Colonic mucosa (tissue), 4 donors: ENCODE results near the gene GNG2. TPM values are rescaled to one million over a fixed set of nuclear protein-coding genes. Genes with fewer than 3 reads are reported as not detected.

Experiments used
- DNase-seq: peaks from one replicate; pipeline ENCODE4 v3.0.0-alpha.2; 2020
- H3K27ac ChIP-seq: fragments of 200-600 bp; one replicate; pipeline ENCODE4 v1.8.0; 2021
- H3K27me3 ChIP-seq: fragments of 200-600 bp; one replicate; pipeline ENCODE4 v1.8.0; 2021
- H3K36me3 ChIP-seq: fragments of 200-600 bp; one replicate; pipeline ENCODE4 v1.8.0; 2021
- H3K4me1 ChIP-seq: fragments of 200-600 bp; one replicate; pipeline ENCODE4 v1.8.0; 2021; ENCODE audit warnings: mild to moderate bottlenecking
- H3K4me3 ChIP-seq: fragments of 200-600 bp; one replicate; pipeline ENCODE4 v1.8.0; 2021
- H3K9ac ChIP-seq, 2 donors: one replicate each; pipeline ENCODE4 v1.7.0; 2013; ENCODE audit warnings: control low read depth in 2 of 2, low read depth in 2 of 2, low read length in 2 of 2
- H3K9me3 ChIP-seq: fragments of 200-600 bp; one replicate; pipeline ENCODE4 v1.8.0; 2021
- CTCF ChIP-seq: fragments of 200-600 bp; IDR thresholded peaks from one replicate; pipeline ENCODE4 v1.8.0; 2022; ENCODE audit warnings: antibody characterized with exemption, mild to moderate bottlenecking
- intact Hi-C: fragments of 100-400 bp; cut with DNase I; formaldehyde crosslinking; loops from one replicate; pipeline ENCODE4 v1.14.1; 2022
- total RNA-seq, 2 donors: library from RNA; stranded (reverse); fragmentation: NEBNext Ultra II Directional in 1 of 2; extraction: Animal tissue kit (Norgen Biotek cat#: 25700) in 1 of 2; gene quantifications; one replicate each; pipeline ENCODE4 v1.2.1, GENCODE V29; 2021
- donor health status: healthy.
- donor health status: DM: no; HTN: no; CAD: no.
- donor health status: DM: no; HTN: no; CAD: no.

Gene GNG2
- total RNA-seq, 2 donors from 2014 or later: 4.9 to 18.2 TPM

DNA sequence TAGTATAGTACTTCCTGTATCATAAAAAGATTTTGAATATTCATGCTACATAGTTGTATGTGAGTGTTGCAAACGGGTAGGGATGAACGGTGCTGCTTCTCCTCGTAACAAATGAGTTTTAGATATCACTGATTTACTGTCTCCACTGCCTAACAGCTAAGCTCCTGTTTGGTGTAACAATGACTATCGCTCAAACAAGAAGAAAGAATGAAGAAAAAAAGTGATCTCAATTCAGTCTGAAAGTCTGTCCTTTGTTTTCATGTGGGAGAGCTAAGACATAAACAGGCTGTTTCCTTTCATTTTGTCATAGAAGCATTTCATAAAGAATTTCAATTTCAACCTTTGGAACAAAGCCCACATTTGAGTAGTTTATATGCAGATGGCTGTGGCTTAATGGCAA, 102.9 kb downstream of the GNG2 start:
- Histone ChIP-seq H3K9me3 (no peaks in the 10 kb centered on the region), H3K27me3 (no peaks in the 10 kb centered on the region), H3K36me3 (no peaks in the 10 kb centered on the region), H3K4me3 (no peak overlapping the region), H3K9ac (no peak overlapping the region), H3K27ac (no peak overlapping the region), H3K4me1 (no peaks in the 10 kb centered on the region)
- TF ChIP-seq CTCF: no peak
- intact Hi-C loops: no loop called here
- DNase-seq: no peak

DNA sequence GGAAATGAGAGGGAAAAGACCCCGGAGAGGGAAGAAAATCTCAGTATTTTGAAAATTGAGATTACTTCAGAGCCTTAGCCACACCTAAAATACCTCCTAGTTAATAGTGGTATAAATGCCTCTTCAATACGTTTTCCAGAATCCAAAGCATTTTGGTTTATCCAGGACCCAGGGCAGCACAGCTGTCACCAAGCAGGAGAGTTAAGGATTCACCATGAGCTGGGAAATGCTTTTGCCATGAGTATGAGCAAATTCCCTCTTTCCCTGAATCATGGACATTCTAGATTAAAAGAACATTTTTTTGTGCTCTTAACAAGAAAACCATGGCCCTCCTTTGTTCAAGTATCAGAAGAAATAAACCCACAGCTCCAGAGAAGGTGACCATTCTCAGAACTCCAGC, 107.1 kb downstream of the GNG2 start:
- H3K9me3 ChIP-seq: no peaks in the 10 kb centered on the region
- intact Hi-C loops: no loop called here
- H3K36me3 ChIP-seq: no peaks in the 10 kb centered on the region
- H3K4me3 ChIP-seq: no peak overlapping the region
- no peaks in the 10 kb centered on the region for H3K4me1 ChIP-seq
- TF ChIP-seq CTCF: no peak
- H3K9ac ChIP-seq: no peak overlapping the region
- no peaks in the 10 kb centered on the region for H3K27me3 ChIP-seq
- H3K27ac ChIP-seq: no peak overlapping the region
- no peak for DNase-seq

DNA sequence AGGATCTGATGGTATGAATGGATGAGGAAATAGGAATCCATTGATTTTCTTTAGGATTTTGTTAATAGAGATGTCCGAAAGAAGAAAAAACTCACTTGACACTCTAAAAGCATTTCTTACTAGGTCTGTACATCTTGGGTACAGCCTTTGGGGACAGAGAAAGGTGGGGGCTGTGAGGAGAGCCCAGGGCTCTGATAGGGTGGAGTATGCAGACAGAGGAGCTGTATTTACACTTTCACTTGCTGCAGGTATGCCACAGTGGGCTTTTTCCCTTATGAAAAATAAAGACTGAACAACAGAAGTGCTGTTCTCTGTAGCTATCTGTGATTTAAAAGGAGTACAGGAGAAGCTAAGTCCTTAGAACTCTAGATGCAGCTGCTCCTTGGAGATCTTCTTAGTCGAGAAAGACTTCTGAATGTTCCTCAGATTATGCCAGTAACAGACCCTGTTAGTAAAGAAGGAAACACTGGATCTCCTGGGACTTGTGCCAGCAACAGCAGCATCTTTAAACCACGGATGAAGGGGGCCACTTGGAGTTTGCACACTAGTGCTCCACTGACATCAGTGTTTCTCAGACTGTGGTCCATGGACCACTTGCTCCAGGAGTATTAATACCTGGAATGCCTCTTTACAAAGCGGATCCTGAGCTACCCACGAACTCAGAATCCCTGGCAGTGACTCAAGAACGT, 109.6 kb downstream of the GNG2 start:
- TF ChIP-seq CTCF: no peak
- intact Hi-C loops: loop anchor here (10.0 kb wide), 1 partner anchor 185 kb away; no protein-coding TSS in a partner anchor

DNA sequence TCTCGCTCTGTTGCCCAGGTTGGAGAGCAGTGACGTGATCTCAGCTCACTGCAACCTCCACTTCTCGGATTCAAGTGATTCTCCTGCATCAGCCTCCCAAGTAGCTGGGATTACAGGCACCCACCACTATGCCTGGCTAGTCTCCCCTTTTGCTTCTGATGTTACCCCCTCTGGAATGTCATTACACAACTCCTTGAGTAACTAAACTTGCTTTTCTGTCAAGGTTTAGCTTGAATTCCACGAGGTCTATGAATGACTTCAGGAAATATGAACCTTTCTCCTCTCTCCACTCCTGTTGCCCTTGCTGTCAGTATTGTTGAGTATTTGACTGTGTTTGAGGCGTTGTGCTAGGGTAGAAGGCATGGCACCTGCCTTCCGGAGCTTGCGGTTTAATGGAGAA, 112.2 kb downstream of the GNG2 start:
- H3K36me3 ChIP-seq: no peaks in the 10 kb centered on the region
- H3K9ac ChIP-seq: no peak overlapping the region
- intact Hi-C loops: loop anchor here (10.0 kb wide), 1 partner anchor 188 kb away; no protein-coding TSS in a partner anchor
- DNase-seq: no peak
- TF ChIP-seq CTCF: no peak
- H3K9me3 ChIP-seq: no peaks in the 10 kb centered on the region
- no peaks in the 10 kb centered on the region for H3K4me1 ChIP-seq
- H3K4me3 ChIP-seq: no peak overlapping the region
- H3K27me3 ChIP-seq: no peaks in the 10 kb centered on the region
- H3K27ac ChIP-seq: no peak overlapping the region

More for the DNA sequence above, 109.6 kb downstream of the GNG2 start:
- Histone ChIP-seq H3K9me3 (no peaks in the 10 kb centered on the region), H3K27ac (no peak overlapping the region), H3K4me1 (no peaks in the 10 kb centered on the region), H3K36me3 (no peaks in the 10 kb centered on the region), H3K27me3 (no peaks in the 10 kb centered on the region), H3K4me3 (no peak overlapping the region), H3K9ac (no peak overlapping the region)
- DNase-seq: no peak

DNA sequence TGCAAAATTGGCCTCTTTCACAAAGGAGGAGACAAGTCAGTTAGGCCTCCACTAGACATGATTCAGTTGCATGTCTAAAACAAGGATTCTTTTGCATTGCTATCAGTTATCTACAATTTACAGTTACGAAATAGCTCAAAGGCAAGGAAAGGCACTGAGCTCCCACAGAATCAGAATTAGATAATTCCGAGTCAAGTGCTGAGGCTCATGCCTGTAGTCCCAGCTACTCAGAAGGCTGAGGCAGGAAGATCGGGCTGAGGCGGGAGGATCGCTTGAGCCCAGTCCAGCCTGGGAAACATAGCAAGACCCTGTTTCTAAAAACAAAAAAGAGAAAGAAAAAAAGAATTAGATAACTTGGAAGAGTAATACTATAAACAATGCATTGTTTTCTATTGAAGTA, 116.7 kb downstream of the GNG2 start:
- Histone ChIP-seq H3K9me3 (no peaks in the 10 kb centered on the region), H3K4me1 (no peaks in the 10 kb centered on the region), H3K27ac (no peak overlapping the region), H3K4me3 (no peak overlapping the region), H3K27me3 (no peaks in the 10 kb centered on the region), H3K36me3 (no peaks in the 10 kb centered on the region), H3K9ac (no peak overlapping the region)
- no peak for TF ChIP-seq CTCF
- no peak for DNase-seq
- intact Hi-C loops: loop anchor here (5.0 to 10.0 kb wide), 2 partner anchors 192 to 695 kb away; no protein-coding TSS in a partner anchor
